ENCODE data around the gene SSB. TPM values are rescaled to one million over a fixed set of nuclear protein-coding genes. Genes with fewer than 3 reads are reported as not detected.
A peak's percentile ranks its signal among the peaks of the same experiment; 100 is the strongest.

The SSB gene
- total and polyA plus RNA-seq, 9 of the 15 experiments (the other 6 are each of a cell fraction or from before 2014, with no cell fraction given), result 317 to 849 (median 515) TPM

DNA sequence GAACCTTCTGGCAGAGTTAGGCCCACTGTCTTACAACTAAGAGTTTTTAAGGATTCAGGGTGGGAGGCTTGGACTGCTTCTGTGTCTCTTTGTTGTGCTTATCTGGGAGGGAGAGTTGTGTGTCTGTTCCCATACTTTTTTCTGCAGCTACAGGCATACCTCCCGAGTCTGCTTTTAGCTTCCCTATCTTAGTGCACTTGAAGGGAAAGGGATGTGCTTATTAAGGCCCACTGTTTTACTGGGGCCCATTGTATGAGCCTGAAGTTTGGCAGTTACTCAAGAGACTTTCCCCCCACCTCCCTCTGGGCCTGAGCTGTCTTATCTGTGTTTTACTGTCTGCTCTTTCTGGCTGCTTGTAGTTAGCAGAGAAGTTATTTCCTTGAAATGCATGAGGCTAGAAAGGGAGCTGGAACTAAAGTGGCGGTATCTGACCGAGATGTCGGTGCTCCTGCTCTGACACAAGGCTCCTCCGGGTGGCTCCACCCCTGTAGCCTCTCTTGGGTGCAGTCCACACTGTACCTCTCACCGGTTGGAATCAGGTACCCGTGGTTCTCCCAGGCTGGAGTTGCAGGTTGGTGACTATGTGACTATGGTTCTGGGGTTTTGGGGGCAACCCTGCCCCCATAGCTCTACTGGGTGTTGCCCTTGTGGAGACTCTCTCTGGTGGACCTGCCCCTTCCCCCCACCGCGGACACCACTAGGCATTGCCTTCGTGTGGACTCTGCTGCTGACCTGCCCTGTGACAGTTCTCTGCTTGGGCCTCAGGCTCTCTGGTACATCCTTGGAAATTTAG is 41.5 kb downstream of the SSB start:
- Histone ChIP-seq H3K79me2 (ENCODE audit: control insufficient read depth, insufficient read depth, low read length) (peaks cover 87% of the 10 kb centered on the region), H3K4me3 (peak overlapping the region; percentile 19; the same call in 1 of the 2 replicates), H3K27ac (ENCODE audit: extremely low read depth, low read depth, low read length) (peak overlapping the region; percentile 78), H3K9me1 (ENCODE audit: control insufficient read depth, insufficient read depth, low read length) (no peaks in the 10 kb centered on the region), H3K9ac (ENCODE audit: insufficient read depth in 1 of 2, low read depth in 2 of 2, low read length in 2 of 2) (peak overlapping the region; percentile 55 to 90), H3K4me1 (replicated peaks in 1 of 2; ENCODE audit: control insufficient read depth in 2 of 2, insufficient read depth in 2 of 2, low read length in 2 of 2) (peaks cover 36 to 37% of the 10 kb centered on the region in 2 experiments), H3K4me2 (ENCODE audit: insufficient read depth, low read length) (peak overlapping the region; percentile 81), H2AFZ (ENCODE audit: low read depth, low read length) (peak overlapping the region; percentile 74), H4K20me1 (replicated peaks; ENCODE audit: control insufficient read depth, insufficient read depth, low read length) (no peaks in the 10 kb centered on the region), H3K36me3 (ENCODE audit: control insufficient read depth, insufficient read depth, low read length) (peaks cover 26% of the 10 kb centered on the region), H3K9me3 (replicated peaks; ENCODE audit: control insufficient read depth, insufficient read depth, low read depth, low read length) (no peaks in the 10 kb centered on the region), H3K27me3 (ENCODE audit: control insufficient read depth in 2 of 2, insufficient read depth in 2 of 2, low read length in 2 of 2) (no peaks in the 10 kb centered on the region)
- 2% methylated on average over 10 of the region's 10 CpGs for WGBS (ENCODE audit: insufficient coverage, low coverage, missing lambda C conversion rate)
- ChIA-PET CTCF (ENCODE audit: low intra/inter-chr PET ratio) (no interaction called here), POLR2A (interaction anchor here (0.6 to 5.4 kb wide), 13 partner anchors 9 to 1106 kb away, joined by 3 to 71 read pairs (median 3); partner anchors contain the start of gene UBR3)
- intact Hi-C loops (cut with micrococcal nuclease), result loop anchor here (1.0 kb wide), 1 partner anchor 12 kb away; no protein-coding TSS in a partner anchor
- in situ Hi-C loops (cut with MboI), result no loop called here
- peak; percentile 96 for FAIRE-seq
- peak; percentile 95 for ATAC-seq
- no TSS peak for BruUV-seq (replicated peaks)
- peak; percentile 56 to 95 (median 74) for DNase-seq (ENCODE audit: extremely low read depth in 1 of 4, low spot score in 3 of 4)
- no peak for TF ChIP-seq PTTG1 (tag; IDR thresholded peaks at IDR 0.05; ENCODE audit: low read depth)
- no peak for TF ChIP-seq ARID3B (CRISPR knock-in tag; IDR thresholded peaks at IDR 0.05; ENCODE audit: borderline replicate concordance)
- TF ChIP-seq GATA2 (CRISPR knock-in tag; IDR thresholded peaks at IDR 0.05), result peak; percentile 80
- TF ChIP-seq, protein P1, sequence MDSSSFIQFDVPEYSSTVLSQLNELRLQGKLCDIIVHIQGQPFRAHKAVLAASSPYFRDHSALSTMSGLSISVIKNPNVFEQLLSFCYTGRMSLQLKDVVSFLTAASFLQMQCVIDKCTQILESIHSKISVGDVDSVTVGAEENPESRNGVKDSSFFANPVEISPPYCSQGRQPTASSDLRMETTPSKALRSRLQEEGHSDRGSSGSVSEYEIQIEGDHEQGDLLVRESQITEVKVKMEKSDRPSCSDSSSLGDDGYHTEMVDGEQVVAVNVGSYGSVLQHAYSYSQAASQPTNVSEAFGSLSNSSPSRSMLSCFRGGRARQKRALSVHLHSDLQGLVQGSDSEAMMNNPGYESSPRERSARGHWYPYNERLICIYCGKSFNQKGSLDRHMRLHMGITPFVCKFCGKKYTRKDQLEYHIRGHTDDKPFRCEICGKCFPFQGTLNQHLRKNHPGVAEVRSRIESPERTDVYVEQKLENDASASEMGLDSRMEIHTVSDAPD (CRISPR knock-in tag; IDR thresholded peaks at IDR 0.05), result no peak
- TF ChIP-seq RBFOX2 (IDR thresholded peaks at IDR 0.05; ENCODE audit: low read depth, low read length), result 0 out of 2 replicates have a peak, but pooled peaks have one; percentile 21
- TF ChIP-seq KDM2B (CRISPR knock-in tag; IDR thresholded peaks at IDR 0.05), result no peak
- TF ChIP-seq POLR2H (tag; IDR thresholded peaks at IDR 0.05; ENCODE audit: low read depth), result no peak
- TF ChIP-seq PPARD (CRISPR knock-in tag; IDR thresholded peaks at IDR 0.05), result no peak
- no peak for TF ChIP-seq POLR2G (IDR thresholded peaks at IDR 0.05; ENCODE audit: low read depth, low read length)
- TF ChIP-seq CCNT2 (IDR thresholded peaks at IDR 0.05; ENCODE audit: borderline replicate concordance, extremely low read depth, insufficient read length, low read depth, low read length), result peak; percentile 35
